ENCODE measurements around the gene CAPN12.

CAPN12 gene

GRCh38 chr19:38720559-38721236, 23.6 kb downstream of the CAPN12 start:
- no peak for TF ChIP-seq CTCF (IDR thresholded peaks at IDR 0.05; ENCODE audit: insufficient read depth, low read length, poor library complexity, severe bottlenecking)
- DNase-seq (ENCODE audit: extremely low read depth, insufficient read length): no peak
- Histone ChIP-seq H3K4me3 (replicated peaks; ENCODE audit: low read depth, low read length) (no peak overlapping the region), H3K27me3 (replicated peaks; ENCODE audit: control insufficient read depth, insufficient read depth, low read length) (no peaks in the 10 kb centered on the region), H3K36me3 (ENCODE audit: control insufficient read depth, insufficient read depth, low read length) (peaks cover 57% of the 10 kb centered on the region)

GRCh38 chr19:38719761-38720558, 24.3 kb downstream of the CAPN12 start:
- no peak for TF ChIP-seq CTCF (IDR thresholded peaks at IDR 0.05; ENCODE audit: insufficient read depth, low read length, poor library complexity, severe bottlenecking)
- no peak for DNase-seq (ENCODE audit: extremely low read depth, insufficient read length)
- Histone ChIP-seq H3K27me3 (replicated peaks; ENCODE audit: control insufficient read depth, insufficient read depth, low read length) (no peaks in the 10 kb centered on the region), H3K36me3 (ENCODE audit: control insufficient read depth, insufficient read depth, low read length) (peaks cover 50% of the 10 kb centered on the region), H3K4me3 (replicated peaks; ENCODE audit: low read depth, low read length) (no peak overlapping the region)

GRCh38 chr19:38718747-38719543, 25.3 kb downstream of the CAPN12 start:
- TF ChIP-seq CTCF (IDR thresholded peaks at IDR 0.05; ENCODE audit: insufficient read depth, low read length, poor library complexity, severe bottlenecking): no peak
- H3K36me3 ChIP-seq (ENCODE audit: control insufficient read depth, insufficient read depth, low read length): peaks cover 54% of the 10 kb centered on the region
- no peak for DNase-seq (ENCODE audit: extremely low read depth, insufficient read length)
- H3K4me3 ChIP-seq (replicated peaks; ENCODE audit: low read depth, low read length): no peak overlapping the region
- H3K27me3 ChIP-seq (replicated peaks; ENCODE audit: control insufficient read depth, insufficient read depth, low read length): no peaks in the 10 kb centered on the region

- Histone ChIP-seq H3K27me3 (replicated peaks; ENCODE audit: control insufficient read depth, insufficient read depth, low read length) (no peaks in the 10 kb centered on the region), H3K4me3 (replicated peaks; ENCODE audit: low read depth, low read length) (no peak overlapping the region), H3K36me3 (ENCODE audit: control insufficient read depth, insufficient read depth, low read length) (peaks cover 56% of the 10 kb centered on the region)
- no peak for DNase-seq (ENCODE audit: extremely low read depth, insufficient read length)
- TF ChIP-seq CTCF (IDR thresholded peaks at IDR 0.05; ENCODE audit: insufficient read depth, low read length, poor library complexity, severe bottlenecking): no peak
Measured at GRCh38 chr19:38717855-38718254, 26.4 kb downstream of the CAPN12 start.

- TF ChIP-seq CTCF (IDR thresholded peaks at IDR 0.05; ENCODE audit: insufficient read depth, low read length, poor library complexity, severe bottlenecking): no peak
- Histone ChIP-seq H3K36me3 (ENCODE audit: control insufficient read depth, insufficient read depth, low read length) (peaks cover 53% of the 10 kb centered on the region), H3K27me3 (replicated peaks; ENCODE audit: control insufficient read depth, insufficient read depth, low read length) (no peaks in the 10 kb centered on the region), H3K4me3 (replicated peaks; ENCODE audit: low read depth, low read length) (no peak overlapping the region)
- no peak for DNase-seq (ENCODE audit: extremely low read depth, insufficient read length)
Measured at GRCh38 chr19:38717051-38717450, 27.2 kb downstream of the CAPN12 start.

Measured in GM06990 (cell line).